ENCODE results near the gene SMC3.

DNA sequence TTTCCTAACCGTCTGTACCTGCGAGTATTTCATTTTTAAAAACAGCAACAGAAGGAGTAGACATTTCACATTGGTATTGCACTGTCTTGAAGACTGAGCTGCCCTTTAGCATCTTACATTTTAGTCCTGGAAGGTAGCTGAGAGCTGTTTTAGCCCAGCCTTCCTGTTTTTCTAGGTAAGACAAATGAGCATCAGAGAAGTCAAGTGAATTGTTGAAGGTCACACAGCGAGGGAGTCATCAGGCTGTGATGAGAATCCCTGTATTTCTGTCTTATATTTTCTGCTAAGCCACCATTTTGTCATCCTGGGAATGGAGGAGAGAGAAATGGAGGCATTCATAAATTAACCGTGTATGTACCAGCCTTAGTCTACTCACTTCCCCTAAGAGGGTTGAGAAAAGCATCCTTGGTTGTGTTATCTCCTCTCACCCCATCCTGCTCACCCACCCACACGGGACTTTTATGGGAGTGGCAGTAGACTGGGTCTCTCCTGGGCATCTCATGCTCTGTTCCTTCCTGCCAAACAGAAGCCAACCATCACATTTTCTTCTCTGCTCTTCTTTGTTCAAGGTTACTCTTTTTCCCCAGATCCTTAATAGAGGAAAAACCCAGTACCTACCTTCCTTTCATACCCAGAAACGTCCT is 85.1 kb downstream of the SMC3 start:
- TF ChIP-seq, protein P1, sequence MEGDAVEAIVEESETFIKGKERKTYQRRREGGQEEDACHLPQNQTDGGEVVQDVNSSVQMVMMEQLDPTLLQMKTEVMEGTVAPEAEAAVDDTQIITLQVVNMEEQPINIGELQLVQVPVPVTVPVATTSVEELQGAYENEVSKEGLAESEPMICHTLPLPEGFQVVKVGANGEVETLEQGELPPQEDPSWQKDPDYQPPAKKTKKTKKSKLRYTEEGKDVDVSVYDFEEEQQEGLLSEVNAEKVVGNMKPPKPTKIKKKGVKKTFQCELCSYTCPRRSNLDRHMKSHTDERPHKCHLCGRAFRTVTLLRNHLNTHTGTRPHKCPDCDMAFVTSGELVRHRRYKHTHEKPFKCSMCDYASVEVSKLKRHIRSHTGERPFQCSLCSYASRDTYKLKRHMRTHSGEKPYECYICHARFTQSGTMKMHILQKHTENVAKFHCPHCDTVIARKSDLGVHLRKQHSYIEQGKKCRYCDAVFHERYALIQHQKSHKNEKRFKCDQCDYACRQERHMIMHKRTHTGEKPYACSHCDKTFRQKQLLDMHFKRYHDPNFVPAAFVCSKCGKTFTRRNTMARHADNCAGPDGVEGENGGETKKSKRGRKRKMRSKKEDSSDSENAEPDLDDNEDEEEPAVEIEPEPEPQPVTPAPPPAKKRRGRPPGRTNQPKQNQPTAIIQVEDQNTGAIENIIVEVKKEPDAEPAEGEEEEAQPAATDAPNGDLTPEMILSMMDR (IDR thresholded peaks at IDR 0.05), result no peak
- TF ChIP-seq POLR2A (IDR thresholded peaks at IDR 0.05) (no peak), POLR2AphosphoS5 (IDR thresholded peaks at IDR 0.05) (no peak), EP300 (IDR thresholded peaks at IDR 0.05) (no peak)
